Pancreas (tissue), 10 donors: Measurements from ENCODE around the gene ZNF593. TPM values are rescaled to one million over a fixed set of nuclear protein-coding genes. Genes with fewer than 3 reads are reported as not detected.
A peak's percentile ranks its signal among the peaks of the same experiment; 100 is the strongest.

Experiments used
- ATAC-seq, 4 donors: fragments of 200-7000 bp; cut with Tn5 transposase; one replicate each; pipeline versions ENCODE4 v1.8.0 to v1.9.1; 2020; ENCODE audit warnings: mild to moderate bottlenecking in 4 of 4, moderate library complexity in 4 of 4
- DNase-seq, 6 donors: peaks; one replicate each; pipeline ENCODE4 v3.0.0-alpha.2; 2020
- FAIRE-seq: peaks from 2 replicates; lab custom pipeline; 2012; peaks lifted over from hg19 to GRCh38; lab: Jason Lieb, UNC
- H3K27ac ChIP-seq, 4 donors: fragments of 200-600 bp; sonication (generic); 1 replicate in 3 of 4; 2 replicates in 1 of 4; pipeline versions ENCODE4 v1.5.0 to v1.8.0; 2020
- H3K27me3 ChIP-seq, 4 donors: fragments of 200-600 bp; one replicate each; pipeline ENCODE4 v1.8.0; 2021
- H3K36me3 ChIP-seq, 3 donors: fragments of 200-600 bp; sonication (generic) in 1 of 3; one replicate each; pipeline versions ENCODE4 v1.5.0 to v1.8.0; 2020 to 2021
- H3K4me1 ChIP-seq, 3 donors: fragments of 200-600 bp; one replicate each; pipeline ENCODE4 v1.8.0; 2021
- H3K4me3 ChIP-seq, 4 donors: fragments of 200-600 bp; sonication (generic) in 2 of 4; one replicate each; pipeline versions ENCODE4 v1.5.0 to v1.8.0; 2020 to 2021
- H3K9me3 ChIP-seq, 4 donors: fragments of 200-600 bp; one replicate each; pipeline ENCODE4 v1.8.0; 2021
- CTCF ChIP-seq, 4 donors: fragments of 200-600 bp; sonication (generic) in 3 of 4; IDR thresholded peaks; one replicate each; pipeline versions ENCODE4 v1.5.0 to v1.8.0; 2021; ENCODE audit warnings: antibody characterized with exemption in 4 of 4
- WGBS, 2 donors: extraction: QIAGEN DNeasy Blood & Tissue Kit; methylation state at CpG; one replicate each; pipeline ENCODE4 v1.1.7; 2013; 5-methylcytosine and 5-hydroxymethylcytosine counted together
- intact Hi-C, 3 donors: fragments of 100-400 bp; cut with DNase I; formaldehyde crosslinking; loops; one replicate each; pipeline versions ENCODE4 v1.11.1 to v1.14.2; 2022
- polyA plus RNA-seq, 2 donors: library from polyadenylated mRNA; stranded (reverse); fragments of 200-250 nt; gene quantifications; one replicate each; pipeline ENCODE4 v1.2.3, GENCODE V29; 2013
- total RNA-seq, 6 donors: library from RNA; stranded (reverse); fragmentation: NEBNext Ultra II Directional in 4 of 6; extraction: Animal tissue kit (Norgen Biotek cat#: 25700) in 4 of 6; gene quantifications; one replicate each; pipeline versions ENCODE4 v1.2.1 to v1.2.4, GENCODE V29; 2021 to 2023
- donor health status: healthy with polysubstance abuse.
- donor health status: DM: no; HTN: no; CAD: no; lungs with moderate emphysema.
- donor health status: DM: no; HTN: no; CAD: no.
- donor health status: control.
- donor health status: control.
- donor health status: Bipolar disorder and iron deficiency.
- donor health status: DM: yes; HTN: yes; CAD: no.
- donor health status: DM: no; HTN: no; CAD: no.
- donor health status: DM: no; HTN: no; CAD: no.
- donor health status: DM: yes; HTN: yes; CAD: no.

Gene ZNF593
- total and polyA plus RNA-seq, 8 donors: 18.4 to 80.7 (median 22.8) TPM

GRCh38 chr1:26154750-26155149 lies 15.0 kb upstream of the ZNF593 start:
- 82 to 86% methylated on average over 9 of the region's 9 CpGs for WGBS, 2 donors
- FAIRE-seq (no peak), ATAC-seq (no peak), DNase-seq (peak in 1 of 6 donors; percentile 5)
- Histone ChIP-seq H3K27ac (no peak overlapping the region), H3K4me3 (no peak overlapping the region), H3K27me3 (no peaks in the 10 kb centered on the region), H3K4me1 (no peaks in the 10 kb centered on the region), H3K36me3 (no peaks in the 10 kb centered on the region), H3K9me3 (no peaks in the 10 kb centered on the region)
- intact Hi-C loops: no loop called here
- no peak for TF ChIP-seq CTCF (IDR thresholded peaks at IDR 0.05)

GRCh38 chr1:26155370-26156284 lies 14.1 kb upstream of the ZNF593 start:
- ATAC-seq: no peak
- 74% methylated on average over 21 of the region's 21 CpGs for WGBS, 2 donors
- intact Hi-C loops: no loop called here
- peak in 1 of 6 donors; percentile 26 for DNase-seq
- Histone ChIP-seq H3K27me3 (no peaks in the 10 kb centered on the region), H3K36me3 (no peaks in the 10 kb centered on the region), H3K4me3 (no peak overlapping the region), H3K27ac (no peak overlapping the region), H3K4me1 (no peaks in the 10 kb centered on the region), H3K9me3 (no peaks in the 10 kb centered on the region)
- no peak for TF ChIP-seq CTCF (IDR thresholded peaks at IDR 0.05)
- no peak for FAIRE-seq

- no peak for TF ChIP-seq CTCF (IDR thresholded peaks at IDR 0.05)
- intact Hi-C loops: no loop called here
- FAIRE-seq (no peak), ATAC-seq (no peak), DNase-seq (peak in 1 of 6 donors; percentile 49)
- H3K9me3 ChIP-seq: no peaks in the 10 kb centered on the region
- H3K4me3 ChIP-seq: peak overlapping the region in 1 of 4 donors; percentile 2
- H3K36me3 ChIP-seq: no peaks in the 10 kb centered on the region
- 40 to 51% methylated on average over 12 of the region's 12 CpGs for WGBS, 2 donors
- no peak overlapping the region for H3K27ac ChIP-seq
- H3K27me3 ChIP-seq: no peaks in the 10 kb centered on the region
- H3K4me1 ChIP-seq: peaks cover 0 to 3% (median 0%) of the 10 kb centered on the region in 3 donors
These were observed 13.2 kb upstream of the ZNF593 start for GRCh38 chr1:26156285-26157038.

GRCh38 chr1:26158271-26158907 lies 11.3 kb upstream of the ZNF593 start:
- Histone ChIP-seq H3K27me3 (no peaks in the 10 kb centered on the region), H3K36me3 (no peaks in the 10 kb centered on the region), H3K4me1 (peaks cover 0 to 3% (median 0%) of the 10 kb centered on the region in 3 donors), H3K4me3 (no peak overlapping the region), H3K27ac (no peak overlapping the region), H3K9me3 (no peaks in the 10 kb centered on the region)
- FAIRE-seq: no peak
- TF ChIP-seq CTCF (IDR thresholded peaks at IDR 0.05): no peak
- peak in 1 of 6 donors; percentile 27 for DNase-seq
- intact Hi-C loops: no loop called here
- ATAC-seq: no peak
- 80 to 86% methylated on average over 5 of the region's 5 CpGs for WGBS, 2 donors
